Diencephalon (tissue), 1 donor: Measurements from ENCODE around the gene PARP2. TPM values are rescaled to one million over a fixed set of nuclear protein-coding genes. Genes with fewer than 3 reads are reported as not detected.
A peak's percentile ranks its signal among the peaks of the same experiment; 100 is the strongest.

ENCODE experiments used
- small RNA-seq: library from RNA; depleted of rRNA; stranded (forward); fragments of <200 nt; gene quantifications from one replicate; pipeline ENCODE3, GENCODE V24; 2014
- total RNA-seq: library from RNA; depleted of rRNA; stranded (reverse); fragments of >200 nt; gene quantifications from one replicate; pipeline ENCODE4 v1.2.3, GENCODE V29; 2014

Gene PARP2
- 22.1 TPM for total RNA-seq

GRCh38 chr14:20343092-20343861 is at the start of gene PARP2:
Gene PARP2, plus strand, starts transcription at chr14:20343635. Its CDS starts 7 bp downstream, at chr14:20343642.

GRCh38 chr14:20305265-20306078 is 38.0 kb upstream of the PARP2 start, which contains the start of gene TTC5:
Gene TTC5, minus strand, starts transcription at chr14:20305951. Its CDS starts 14 bp downstream, at chr14:20305937.

GRCh38 chr14:20332788-20333493 is 10.5 kb upstream of the PARP2 start, which contains the start of gene CCNB1IP1:
Gene CCNB1IP1, minus strand, starts transcription at chr14:20333279. Its CDS starts 16,756 bp downstream, at chr14:20316523.

Small RNA genes lying within 50 kb of the gene (small RNA-seq; reads per million reads assigned to genes)
- gene SNORA79B (0.36 reads per million, percentile 34 among the genes with 10 or more reads in this experiment), gene SNORD126 (315 reads per million, percentile 98 among the genes with 10 or more reads in this experiment)

Other genes starting within 250 kb of the PARP2 start
- not detected for gene OR4K17, start 232.9 kb upstream of the PARP2 start, total RNA-seq
- gene OR4N5, start 204.8 kb upstream of the PARP2 start, total RNA-seq: not detected
- not detected for gene OR11G2, start 152.7 kb upstream of the PARP2 start, total RNA-seq
- gene OR11H6, start 119.9 kb upstream of the PARP2 start, total RNA-seq: not detected
- not detected for gene OR11H7, start 114.7 kb upstream of the PARP2 start, total RNA-seq
- gene OR11H4, start 104.3 kb upstream of the PARP2 start, total RNA-seq: not detected
- gene TTC5, start 37.7 kb upstream of the PARP2 start, total RNA-seq: 33.4 TPM
- 66.4 TPM for gene CCNB1IP1, start 10.4 kb upstream of the PARP2 start, total RNA-seq
- gene TEP1, start 69.9 kb downstream of the PARP2 start, total RNA-seq: 8.8 TPM
- 0.23 TPM for gene KLHL33, start 92.5 kb downstream of the PARP2 start, total RNA-seq
- gene OSGEP, start 111.2 kb downstream of the PARP2 start, total RNA-seq: 32.8 TPM
- gene APEX1, start 111.6 kb downstream of the PARP2 start, total RNA-seq: 53.3 TPM
- gene PIP4P1, start 117.8 kb downstream of the PARP2 start, total RNA-seq: 29.5 TPM
- gene PNP, start 125.8 kb downstream of the PARP2 start, total RNA-seq: 12.7 TPM
- gene RNASE10, start 161.9 kb downstream of the PARP2 start, total RNA-seq: not detected
- not detected for gene RNASE9, start 217.4 kb downstream of the PARP2 start, total RNA-seq
- not detected for gene RNASE11, start 244.4 kb downstream of the PARP2 start, total RNA-seq
- not detected for gene RNASE12, start 247.7 kb downstream of the PARP2 start, total RNA-seq